PFSK-1 (cell line): Measurements from ENCODE around the gene KMT2C.

ENCODE experiments used
- FOXP2 ChIP-seq: optimal IDR thresholded peaks from 2 replicates; pipeline ENCODE3; 2011; ENCODE audit warnings: borderline replicate concordance, control low read depth, inconsistent platforms; ENCODE audit not compliant: insufficient read depth; ENCODE audit errors: extremely low read length, extremely low read depth
- POLR2AphosphoS5 ChIP-seq: IDR thresholded peaks from 2 replicates; pipeline ENCODE4 v1.6.1; 2012; ENCODE audit warnings: low read depth, mild to moderate bottlenecking, control low read depth, low read length, moderate library complexity
- SIN3A ChIP-seq: IDR thresholded peaks from 2 replicates; pipeline ENCODE4 v1.6.1; 2012; ENCODE audit warnings: mild to moderate bottlenecking, low read length, moderate library complexity, borderline replicate concordance; ENCODE audit not compliant: insufficient read depth
- TAF1 ChIP-seq: IDR thresholded peaks from 2 replicates; pipeline ENCODE4 v1.6.1; 2012; ENCODE audit warnings: low read length, control low read depth, borderline replicate concordance; ENCODE audit not compliant: insufficient read depth
- TF ChIP-seq, protein P1 (sequence below), 2 experiments: IDR thresholded peaks; 2 replicates each; pipeline versions ENCODE4 v1.6.1 to v1.8.0; 2011 to 2012; ENCODE audit warnings: low read depth in 2 of 2, low read length in 2 of 2, control low read depth in 1 of 2, inconsistent platforms in 1 of 2, mild to moderate bottlenecking in 1 of 2, moderate library complexity in 1 of 2; ENCODE audit not compliant: insufficient read depth in 1 of 2

The KMT2C gene

DNA sequence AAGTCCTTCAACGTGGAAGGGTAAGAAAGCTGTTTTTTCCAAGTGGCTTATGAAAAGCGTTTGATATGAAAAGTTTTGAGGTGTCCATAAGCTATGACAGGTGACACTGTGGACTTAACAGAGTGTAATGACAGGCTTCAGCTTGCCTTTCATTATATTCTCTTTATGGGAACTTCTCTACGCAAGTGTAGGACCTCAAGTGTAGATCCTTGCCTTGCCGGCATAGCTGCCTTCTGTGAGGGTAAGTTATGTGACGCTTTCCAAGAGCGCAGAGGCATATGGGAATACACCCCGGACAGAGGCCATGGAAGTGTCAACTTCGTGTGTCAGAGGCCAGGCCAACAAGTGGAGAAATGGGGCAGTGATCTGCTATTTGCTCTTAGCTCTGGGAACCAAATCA, 318.4 kb downstream of the KMT2C start:
- TF ChIP-seq SIN3A (no peak), FOXP2 (no peak), TAF1 (no peak), POLR2AphosphoS5 (no peak)
- TF ChIP-seq, protein P1, sequence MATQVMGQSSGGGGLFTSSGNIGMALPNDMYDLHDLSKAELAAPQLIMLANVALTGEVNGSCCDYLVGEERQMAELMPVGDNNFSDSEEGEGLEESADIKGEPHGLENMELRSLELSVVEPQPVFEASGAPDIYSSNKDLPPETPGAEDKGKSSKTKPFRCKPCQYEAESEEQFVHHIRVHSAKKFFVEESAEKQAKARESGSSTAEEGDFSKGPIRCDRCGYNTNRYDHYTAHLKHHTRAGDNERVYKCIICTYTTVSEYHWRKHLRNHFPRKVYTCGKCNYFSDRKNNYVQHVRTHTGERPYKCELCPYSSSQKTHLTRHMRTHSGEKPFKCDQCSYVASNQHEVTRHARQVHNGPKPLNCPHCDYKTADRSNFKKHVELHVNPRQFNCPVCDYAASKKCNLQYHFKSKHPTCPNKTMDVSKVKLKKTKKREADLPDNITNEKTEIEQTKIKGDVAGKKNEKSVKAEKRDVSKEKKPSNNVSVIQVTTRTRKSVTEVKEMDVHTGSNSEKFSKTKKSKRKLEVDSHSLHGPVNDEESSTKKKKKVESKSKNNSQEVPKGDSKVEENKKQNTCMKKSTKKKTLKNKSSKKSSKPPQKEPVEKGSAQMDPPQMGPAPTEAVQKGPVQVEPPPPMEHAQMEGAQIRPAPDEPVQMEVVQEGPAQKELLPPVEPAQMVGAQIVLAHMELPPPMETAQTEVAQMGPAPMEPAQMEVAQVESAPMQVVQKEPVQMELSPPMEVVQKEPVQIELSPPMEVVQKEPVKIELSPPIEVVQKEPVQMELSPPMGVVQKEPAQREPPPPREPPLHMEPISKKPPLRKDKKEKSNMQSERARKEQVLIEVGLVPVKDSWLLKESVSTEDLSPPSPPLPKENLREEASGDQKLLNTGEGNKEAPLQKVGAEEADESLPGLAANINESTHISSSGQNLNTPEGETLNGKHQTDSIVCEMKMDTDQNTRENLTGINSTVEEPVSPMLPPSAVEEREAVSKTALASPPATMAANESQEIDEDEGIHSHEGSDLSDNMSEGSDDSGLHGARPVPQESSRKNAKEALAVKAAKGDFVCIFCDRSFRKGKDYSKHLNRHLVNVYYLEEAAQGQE (IDR thresholded peaks at IDR 0.05; ENCODE audit: insufficient read depth in 1 of 2, low read depth in 2 of 2, low read length in 2 of 2): no peak

DNA sequence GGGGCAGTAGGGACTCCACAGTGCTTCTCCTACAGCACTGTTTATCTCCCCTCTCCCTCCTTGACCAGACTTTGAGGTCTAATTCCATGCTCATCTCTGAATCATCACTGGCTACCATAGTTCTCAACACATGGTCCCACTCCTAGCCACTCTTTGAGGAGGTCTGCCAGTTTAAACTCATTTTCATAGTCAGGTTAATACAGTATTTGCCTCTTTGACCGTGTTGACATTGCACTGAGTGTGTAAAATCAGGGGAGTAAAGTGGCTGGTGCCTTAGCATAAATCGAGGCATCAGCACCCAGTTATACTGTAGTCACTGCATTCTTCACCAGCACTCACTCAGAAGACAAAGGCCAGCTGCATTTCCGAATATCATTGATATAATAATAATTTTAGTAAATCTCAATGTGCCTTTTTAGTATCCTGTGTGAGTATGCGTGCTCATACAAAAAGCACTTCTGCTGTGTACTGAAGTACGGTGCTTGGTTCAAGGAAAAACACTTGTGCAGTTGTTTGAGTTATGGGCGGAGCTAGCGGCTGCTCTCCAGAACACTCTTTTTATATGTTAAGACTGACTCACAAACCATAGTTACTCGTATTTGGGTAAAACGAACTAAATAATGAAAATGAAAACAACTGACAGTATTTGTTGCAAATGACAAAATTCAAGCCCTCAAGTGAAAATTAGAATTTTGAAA, 320.6 kb downstream of the KMT2C start:
- TF ChIP-seq, protein P1 (IDR thresholded peaks at IDR 0.05; ENCODE audit: insufficient read depth in 1 of 2, low read depth in 2 of 2, low read length in 2 of 2): no peak
- TF ChIP-seq SIN3A (no peak), FOXP2 (no peak), POLR2AphosphoS5 (no peak), TAF1 (no peak)

DNA sequence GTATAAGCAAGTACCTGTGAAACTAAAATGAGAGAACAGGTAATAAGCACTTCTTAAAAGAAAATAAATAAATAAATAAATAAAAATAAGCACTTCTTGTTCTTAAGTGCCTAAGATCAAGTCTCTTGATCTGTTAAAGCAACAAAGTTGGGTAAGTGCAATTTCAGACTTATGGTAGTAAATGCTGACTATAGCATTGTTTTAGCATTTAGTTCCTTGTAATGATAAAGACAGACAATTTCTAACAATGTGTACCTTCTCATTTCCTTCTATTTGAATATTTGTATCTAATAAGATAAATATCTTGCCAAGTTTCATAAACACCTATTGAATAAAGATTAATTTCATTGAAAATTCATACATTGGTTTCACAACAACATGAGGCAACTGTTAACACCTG, 323.0 kb downstream of the KMT2C start:
- TF ChIP-seq, protein P1 (IDR thresholded peaks at IDR 0.05; ENCODE audit: insufficient read depth in 1 of 2, low read depth in 2 of 2, low read length in 2 of 2): no peak
- TF ChIP-seq FOXP2 (no peak), POLR2AphosphoS5 (no peak), SIN3A (no peak), TAF1 (no peak)

DNA sequence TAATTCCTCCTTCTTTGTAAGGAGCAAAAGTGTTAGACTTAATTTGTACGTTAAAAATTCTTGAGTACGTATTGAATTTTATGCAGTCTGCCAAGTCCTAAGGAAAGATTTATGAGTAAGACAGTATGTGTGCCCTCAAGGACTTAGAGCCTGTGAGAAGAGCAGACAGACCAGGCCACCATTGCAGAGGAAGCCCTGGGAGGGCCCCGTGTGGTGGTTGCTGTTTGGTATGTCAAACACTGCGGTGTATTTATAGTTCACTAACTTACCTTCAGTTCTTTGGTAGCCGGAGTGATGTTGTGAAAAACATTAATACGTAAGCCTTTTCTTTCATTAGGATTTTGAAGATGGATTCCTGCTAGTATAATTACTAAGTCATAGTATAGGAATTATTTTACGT, 327.4 kb downstream of the KMT2C start:
- TF ChIP-seq FOXP2 (no peak), SIN3A (no peak), TAF1 (no peak), POLR2AphosphoS5 (no peak)
- TF ChIP-seq, protein P1 (IDR thresholded peaks at IDR 0.05; ENCODE audit: insufficient read depth in 1 of 2, low read depth in 2 of 2, low read length in 2 of 2): no peak
